OCI-LY3 (cell line): ENCODE measurements around the gene PER1.

Experiments used
- EZH2phosphoT487 ChIP-seq: fragments of 200-600 bp; shearing (Covaris generic); IDR thresholded peaks from 2 replicates; pipeline ENCODE4 v1.6.1; 2018; ENCODE audit warnings: antibody characterized with exemption, mixed run types, low read depth
- TF ChIP-seq, protein P1 (sequence below): fragments of 200-600, 300-600 bp; sonication (generic); IDR thresholded peaks from 2 replicates; pipeline ENCODE4 v1.5.1; 2014; ENCODE audit warnings: antibody characterized with exemption, low read length, low read depth

DNA sequence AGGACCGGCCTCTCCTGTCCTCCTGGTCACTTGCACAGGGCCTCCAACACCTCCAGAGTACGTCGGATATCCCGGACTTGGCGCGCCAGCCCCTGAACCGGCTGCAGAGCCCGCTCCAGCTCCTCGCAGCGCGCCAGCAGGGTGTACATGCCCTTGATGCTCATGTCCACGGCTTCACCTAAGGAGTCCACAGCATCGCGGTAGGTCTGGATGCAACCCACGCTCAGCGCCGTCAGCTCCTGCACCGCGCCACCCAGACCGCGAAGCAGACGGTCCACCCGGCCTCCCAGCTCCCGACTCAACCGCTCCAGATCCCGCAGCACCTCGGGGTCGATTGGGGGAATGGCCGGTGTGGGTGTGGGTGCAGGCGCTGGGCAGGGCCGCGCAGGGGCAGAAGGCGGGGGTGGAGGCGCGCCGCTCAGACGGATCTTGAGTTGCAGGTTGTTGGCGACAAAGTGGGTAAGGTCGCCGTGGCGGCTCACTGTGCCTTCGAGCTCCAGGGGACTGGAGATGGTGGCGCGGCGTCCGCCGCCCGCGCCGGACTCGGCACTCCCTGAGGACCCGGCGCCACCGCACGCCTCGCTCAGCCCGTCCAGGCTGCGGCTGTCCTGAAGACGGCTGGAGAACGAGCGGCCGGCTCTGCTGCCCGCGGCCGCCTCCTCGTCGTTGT, 37.0 kb upstream of the PER1 start:
- TF ChIP-seq, protein P1, sequence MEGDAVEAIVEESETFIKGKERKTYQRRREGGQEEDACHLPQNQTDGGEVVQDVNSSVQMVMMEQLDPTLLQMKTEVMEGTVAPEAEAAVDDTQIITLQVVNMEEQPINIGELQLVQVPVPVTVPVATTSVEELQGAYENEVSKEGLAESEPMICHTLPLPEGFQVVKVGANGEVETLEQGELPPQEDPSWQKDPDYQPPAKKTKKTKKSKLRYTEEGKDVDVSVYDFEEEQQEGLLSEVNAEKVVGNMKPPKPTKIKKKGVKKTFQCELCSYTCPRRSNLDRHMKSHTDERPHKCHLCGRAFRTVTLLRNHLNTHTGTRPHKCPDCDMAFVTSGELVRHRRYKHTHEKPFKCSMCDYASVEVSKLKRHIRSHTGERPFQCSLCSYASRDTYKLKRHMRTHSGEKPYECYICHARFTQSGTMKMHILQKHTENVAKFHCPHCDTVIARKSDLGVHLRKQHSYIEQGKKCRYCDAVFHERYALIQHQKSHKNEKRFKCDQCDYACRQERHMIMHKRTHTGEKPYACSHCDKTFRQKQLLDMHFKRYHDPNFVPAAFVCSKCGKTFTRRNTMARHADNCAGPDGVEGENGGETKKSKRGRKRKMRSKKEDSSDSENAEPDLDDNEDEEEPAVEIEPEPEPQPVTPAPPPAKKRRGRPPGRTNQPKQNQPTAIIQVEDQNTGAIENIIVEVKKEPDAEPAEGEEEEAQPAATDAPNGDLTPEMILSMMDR, result no peak
- no peak for TF ChIP-seq EZH2phosphoT487
